K562 (cell line): ENCODE measurements around the gene KLHL12. TPM values are rescaled to one million over a fixed set of nuclear protein-coding genes. Genes with fewer than 3 reads are reported as not detected.
A peak's percentile ranks its signal among the peaks of the same experiment; 100 is the strongest.

Experiments used
- ATAC-seq: fragments of 200-7000 bp; cut with Tn5 transposase; 3 replicates; pipeline ENCODE4 v1.9.1; 2020; ENCODE audit warnings: moderate library complexity
- BruUV-seq: library from RNA; stranded (reverse); fragments of 400-500 nt; replicated peaks from 2 replicates; lab custom pipeline; 2021; lab: Mats Ljungman, UMichigan
- CTCF ChIA-PET: fragments of 300-600 bp; formaldehyde crosslinking; extraction: SDS; loops from one replicate; lab custom pipeline; 2021; ENCODE audit warnings: low intra/inter-chr PET ratio; lab: Yijun Ruan, JAX
- POLR2A ChIA-PET: fragments of 300-600, 350-650 bp; sonication (Branson Sonifier 250); formaldehyde crosslinking; extraction: SDS; loops from one replicate; lab custom pipeline; 2021; ENCODE audit warnings: antibody characterized with exemption, inconsistent platforms; lab: Yijun Ruan, JAX
- DNase-seq, 4 experiments: peaks; one replicate each; pipeline versions ENCODE4 v3.0.0 to v3.0.0-alpha.2; 2011 to 2018; ENCODE audit warnings: low spot score in 3 of 4, mixed read lengths in 3 of 4; ENCODE audit errors: extremely low read depth in 1 of 4
- FAIRE-seq: peaks from 2 replicates; lab custom pipeline; 2011; peaks lifted over from hg19 to GRCh38; lab: Jason Lieb, UNC
- H2AFZ ChIP-seq: 2 replicates; pipeline ENCODE4 v1.6.0; 2011; ENCODE audit warnings: low read depth, low read length, control low read depth, inconsistent platforms
- H3K27ac ChIP-seq: fragments of 200-600 bp; 3 replicates; pipeline ENCODE4 v1.8.0; 2011; ENCODE audit warnings: low read depth, mild to moderate bottlenecking, control low read depth, inconsistent platforms, low read length, moderate library complexity, mixed read lengths; ENCODE audit errors: extremely low read depth
- H3K27me3 ChIP-seq, 2 experiments: fragments of 300-600 bp in 1 of 2; 2 replicates in 1 of 2; 3 replicates in 1 of 2; pipeline versions ENCODE4 v1.6.0 to v1.8.0; 2011; ENCODE audit warnings: inconsistent platforms in 2 of 2, low read length in 2 of 2, mild to moderate bottlenecking in 1 of 2, mixed read lengths in 1 of 2, moderate library complexity in 1 of 2; ENCODE audit not compliant: control insufficient read depth in 2 of 2, insufficient read depth in 2 of 2
- H3K36me3 ChIP-seq: fragments of 300-600 bp; 3 replicates; pipeline ENCODE4 v1.8.0; 2011; ENCODE audit warnings: mild to moderate bottlenecking, low read length, inconsistent platforms; ENCODE audit not compliant: control insufficient read depth, insufficient read depth
- H3K4me1 ChIP-seq, 2 experiments: fragments of 200-600 bp in 1 of 2; replicated peaks in 1 of 2; 2 replicates in 1 of 2; 3 replicates in 1 of 2; pipeline versions ENCODE4 v1.5.1 to v1.8.0; 2011; ENCODE audit warnings: inconsistent platforms in 2 of 2, low read length in 2 of 2, mild to moderate bottlenecking in 1 of 2, mixed read lengths in 1 of 2, moderate library complexity in 1 of 2; ENCODE audit not compliant: control insufficient read depth in 2 of 2, insufficient read depth in 2 of 2
- H3K4me2 ChIP-seq: 2 replicates; pipeline ENCODE4 v1.6.1; 2011; ENCODE audit warnings: low read length, control low read depth, inconsistent platforms, mixed read lengths; ENCODE audit not compliant: insufficient read depth
- H3K4me3 ChIP-seq: fragments of 200-600 bp; sonication (generic), shearing (Covaris generic); 2 replicates; pipeline ENCODE4 v1.5.1; 2016; ENCODE audit warnings: control low read depth, inconsistent platforms
- H3K79me2 ChIP-seq: fragments of 200-600 bp; 3 replicates; pipeline ENCODE4 v1.8.0; 2011; ENCODE audit warnings: low read length, inconsistent platforms; ENCODE audit not compliant: control insufficient read depth, insufficient read depth
- H3K9ac ChIP-seq, 2 experiments: 2 replicates each; pipeline versions ENCODE4 v1.6.0 to v1.6.1; 2011; ENCODE audit warnings: low read depth in 2 of 2, low read length in 2 of 2, control low read depth in 1 of 2, inconsistent platforms in 1 of 2, mild to moderate bottlenecking in 1 of 2, mixed read lengths in 1 of 2; ENCODE audit not compliant: insufficient read depth in 1 of 2
- H3K9me1 ChIP-seq: one replicate; pipeline ENCODE4 v1.6.0; 2011; ENCODE audit warnings: inconsistent platforms, mild to moderate bottlenecking, low read length, moderate library complexity; ENCODE audit not compliant: control insufficient read depth, insufficient read depth
- H3K9me3 ChIP-seq: replicated peaks from 2 replicates; pipeline ENCODE4 v1.5.1; 2011; ENCODE audit warnings: low read depth, low read length, inconsistent platforms; ENCODE audit not compliant: control insufficient read depth, insufficient read depth
- H4K20me1 ChIP-seq: replicated peaks from 2 replicates; pipeline ENCODE4 v1.6.1; 2011; ENCODE audit warnings: low read length, inconsistent platforms, mixed read lengths; ENCODE audit not compliant: control insufficient read depth, insufficient read depth
- CTCFL ChIP-seq: IDR thresholded peaks from 2 replicates; pipeline ENCODE4 v1.6.1; 2011; ENCODE audit warnings: borderline replicate concordance, low read depth, mild to moderate bottlenecking, moderate library complexity, low read length; ENCODE audit not compliant: insufficient read depth, poor library complexity, severe bottlenecking
- E4F1 ChIP-seq: fragments of 250-450 bp; sonication (Bioruptor Pico); IDR thresholded peaks from 2 replicates; pipeline ENCODE4 v1.5.0; 2021; ENCODE audit warnings: mild to moderate bottlenecking, borderline replicate concordance
- FOXK2 ChIP-seq, 2 experiments: fragments of 450-650 bp; IDR thresholded peaks in 1 of 2; conservative IDR thresholded peaks in 1 of 2; 2 replicates each; pipeline ENCODE4 v1.6.1; 2016; ENCODE audit warnings: low read depth in 2 of 2, mild to moderate bottlenecking in 1 of 2
- KDM4B ChIP-seq, 2 experiments: fragments of 450-650 bp in 1 of 2; sonication (generic) in 1 of 2; IDR thresholded peaks; 2 replicates each; pipeline ENCODE4 v1.6.1; 2016 to 2017; ENCODE audit warnings: borderline replicate concordance in 2 of 2, antibody characterized with exemption in 1 of 2, low read depth in 1 of 2, mild to moderate bottlenecking in 1 of 2
- SETDB1 ChIP-seq: IDR thresholded peaks from one replicate; pipeline ENCODE4 v1.6.1; 2012; ENCODE audit warnings: low read length, control low read depth, inconsistent platforms
- SMARCA5 ChIP-seq: fragments of 450-650 bp; IDR thresholded peaks from 2 replicates; pipeline ENCODE4 v1.6.1; 2016
- ZNF324 ChIP-seq: fragments of 250-450 bp; sonication (Bioruptor Pico); IDR thresholded peaks from 2 replicates; pipeline ENCODE4 v1.4.0; 2020; ENCODE audit warnings: mild to moderate bottlenecking
- ZNF407 ChIP-seq: fragments of 450-650 bp; IDR thresholded peaks from 2 replicates; pipeline ENCODE4 v1.6.1; 2016; ENCODE audit warnings: low read depth
- ZNF696 ChIP-seq: fragments of 250-450 bp; sonication (Bioruptor Pico); conservative IDR thresholded peaks from 2 replicates; pipeline ENCODE4 v1.4.0; 2020; ENCODE audit warnings: mild to moderate bottlenecking, moderate library complexity
- WGBS: fragments of 100-300 bp; shearing (Covaris generic); methylation state at CpG from one replicate; pipeline ENCODE4 v1.1.6; 2016; ENCODE audit warnings: low coverage, mixed read lengths; ENCODE audit not compliant: insufficient coverage; ENCODE audit errors: missing lambda C conversion rate; 5-methylcytosine and 5-hydroxymethylcytosine counted together
- in situ Hi-C: fragments of 300-500 bp; cut with MboI; formaldehyde crosslinking; loops from 4 replicates; pipeline ENCODE4 v1.15.0; 2018; ENCODE audit warnings: inconsistent platforms, mixed read lengths
- intact Hi-C: fragments of 100-400 bp; cut with micrococcal nuclease; formaldehyde crosslinking; loops from 2 replicates; pipeline ENCODE4 v1.14.2; 2022
- polyA plus RNA-seq, 8 experiments: library from polyadenylated mRNA; depleted of rRNA in 4 of 8; stranded (reverse) in 5 of 8; unstranded in 3 of 8; fragments of >200 nt; fragmentation: Nextera tagmentation in 2 of 8; fragmentation: Illumina TruSeq in 1 of 8; extraction: Ambion mirVana in 2 of 8; extraction: Trizol in 1 of 8; gene quantifications; 2 replicates each; pipeline versions ENCODE4 v1.2.1 to v1.2.3, GENCODE V29; 2011 to 2014; ENCODE audit warnings: inconsistent platforms in 1 of 8, missing spikeins in 1 of 8
- total RNA-seq, 7 experiments: library from RNA; depleted of rRNA in 6 of 7; stranded (reverse); fragments of >200 nt in 6 of 7; fragmentation: Illumina TruSeq in 2 of 7; extraction: Trizol in 2 of 7; gene quantifications; 2 replicates each; pipeline versions ENCODE4 v1.2.1 to v1.2.3, GENCODE V29; 2011 to 2021; ENCODE audit warnings: low replicate concordance in 1 of 7

Gene KLHL12
- total and polyA plus RNA-seq, 9 of the 15 experiments (the other 6 are each of a cell fraction or from before 2014, with no cell fraction given): 23.1 to 85.1 (median 35.0) TPM

- no peaks in the 10 kb centered on the region for H3K36me3 ChIP-seq
- H3K79me2 ChIP-seq: no peaks in the 10 kb centered on the region
- H3K27me3 ChIP-seq: no peaks in the 10 kb centered on the region; a peak in 1 of 5 replicates
- no peak overlapping the region for H3K4me2 ChIP-seq
- no peak overlapping the region for H3K27ac ChIP-seq
- ATAC-seq (no peak), DNase-seq (no peak), FAIRE-seq (no peak)
- no peaks in the 10 kb centered on the region for H3K9me1 ChIP-seq
- no peak overlapping the region for H3K4me3 ChIP-seq
- H3K9ac ChIP-seq: peak overlapping the region in 1 of 2 experiments; percentile 30; a peak in 1 of 4 replicates
- peaks cover 0 to 23% of the 10 kb centered on the region in 2 experiments; a peak in 3 of 5 replicates for H3K4me1 ChIP-seq
- ChIA-PET CTCF (no interaction called here), POLR2A (interaction anchor here (0.8 to 0.9 kb wide), 2 partner anchors 31 to 149 kb away, joined by 3 read pairs; partner anchors contain the start of gene TMEM183A)
- no TSS peak for BruUV-seq
- H4K20me1 ChIP-seq: no peaks in the 10 kb centered on the region
- H3K9me3 ChIP-seq: no peaks in the 10 kb centered on the region
- WGBS: 15% methylated on average over 4 of the region's 4 CpGs
- H2AFZ ChIP-seq: no peak overlapping the region
- intact Hi-C loops (no loop called here), in situ Hi-C loops (no loop called here)
- TF ChIP-seq SMARCA5: no peak
- TF ChIP-seq CTCFL: no peak
- no peak for TF ChIP-seq E4F1 (CRISPR knock-in tag)
- no peak for TF ChIP-seq ZNF324 (CRISPR knock-in tag)
- no peak for TF ChIP-seq ZNF696 (CRISPR knock-in tag)
- no peak for TF ChIP-seq KDM4B (IDR thresholded peaks at IDR 0.05; ENCODE audit: borderline replicate concordance in 2 of 2, low read depth in 1 of 2)
- no peak for TF ChIP-seq SETDB1
- no peak for TF ChIP-seq ZNF407
- TF ChIP-seq FOXK2 (conservative IDR thresholded peaks at IDR 0.05 in 1 of 2, IDR thresholded peaks at IDR 0.05 in 1 of 2; ENCODE audit: low read depth in 2 of 2): no peak
These were observed 69.9 kb downstream of the KLHL12 start for GRCh38 chr1:202857136-202857610.
